ENCODE results near the gene L3MBTL4. TPM values are rescaled to one million over a fixed set of nuclear protein-coding genes. Genes with fewer than 3 reads are reported as not detected.

The L3MBTL4 gene
- total RNA-seq, 2 donors from 2014 or later, result 0.27 to 5.3 TPM

DNA sequence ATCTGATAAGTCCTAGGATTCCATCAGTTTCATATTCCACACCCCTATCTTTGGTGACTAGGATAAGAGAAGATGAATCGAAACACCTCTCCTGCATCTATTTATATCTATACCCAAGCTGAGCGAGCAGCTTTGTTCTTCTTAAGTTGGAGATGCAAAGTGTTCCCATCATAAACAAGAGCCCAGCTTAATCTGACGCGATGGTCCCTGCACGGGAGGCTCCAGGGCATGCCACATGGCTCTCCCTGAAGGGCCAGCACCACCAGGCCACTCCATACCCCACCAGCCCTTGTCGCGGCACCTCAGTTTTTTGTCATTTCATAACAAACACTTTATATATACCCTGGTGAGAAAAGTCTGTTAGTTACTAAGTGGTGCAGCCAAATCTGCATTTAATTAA lies 255.3 kb downstream of the L3MBTL4 start:
- Histone ChIP-seq H3K27me3 (replicated peaks; ENCODE audit: insufficient read depth) (no peaks in the 10 kb centered on the region), H3K4me1 (ENCODE audit: control insufficient read depth in 1 of 2, low read depth in 2 of 2) (no peaks in the 10 kb centered on the region), H3K4me3 (no peak overlapping the region), H3K9me3 (peaks cover 3% of the 10 kb centered on the region), H3K36me3 (no peaks in the 10 kb centered on the region), H3K27ac (no peak overlapping the region)
- ATAC-seq (ENCODE audit: insufficient number of reproducible peaks, low FRiP score, low read depth) (no peak), DNase-seq (ENCODE audit: low spot score) (no peak)
- TF ChIP-seq CTCF (IDR thresholded peaks at IDR 0.05), result no peak

- no peaks in the 10 kb centered on the region for H3K9me3 ChIP-seq
- DNase-seq (ENCODE audit: low spot score) (no peak), ATAC-seq (ENCODE audit: insufficient number of reproducible peaks, low FRiP score, low read depth) (no peak)
- no peaks in the 10 kb centered on the region for H3K27me3 ChIP-seq (replicated peaks; ENCODE audit: insufficient read depth)
- no peak for TF ChIP-seq CTCF (IDR thresholded peaks at IDR 0.05)
- no peaks in the 10 kb centered on the region for H3K36me3 ChIP-seq
- no peak overlapping the region for H3K27ac ChIP-seq
- no peaks in the 10 kb centered on the region for H3K4me1 ChIP-seq (ENCODE audit: control insufficient read depth in 1 of 2, low read depth in 2 of 2)
- H3K4me3 ChIP-seq, result no peak overlapping the region
Measured at GRCh38 chr18:6158958-6159357, 255.8 kb downstream of the L3MBTL4 start.

- H3K4me3 ChIP-seq, result no peak overlapping the region
- no peak overlapping the region for H3K27ac ChIP-seq
- H3K36me3 ChIP-seq, result no peaks in the 10 kb centered on the region
- no peak for ATAC-seq (ENCODE audit: insufficient number of reproducible peaks, low FRiP score, low read depth)
- no peaks in the 10 kb centered on the region for H3K4me1 ChIP-seq (ENCODE audit: control insufficient read depth in 1 of 2, low read depth in 2 of 2)
- no peak for DNase-seq (ENCODE audit: low spot score)
- no peaks in the 10 kb centered on the region for H3K9me3 ChIP-seq
- no peak for TF ChIP-seq CTCF (IDR thresholded peaks at IDR 0.05)
- no peaks in the 10 kb centered on the region for H3K27me3 ChIP-seq (replicated peaks; ENCODE audit: insufficient read depth)
Measured at GRCh38 chr18:6156446-6156845, 258.3 kb downstream of the L3MBTL4 start.

DNA sequence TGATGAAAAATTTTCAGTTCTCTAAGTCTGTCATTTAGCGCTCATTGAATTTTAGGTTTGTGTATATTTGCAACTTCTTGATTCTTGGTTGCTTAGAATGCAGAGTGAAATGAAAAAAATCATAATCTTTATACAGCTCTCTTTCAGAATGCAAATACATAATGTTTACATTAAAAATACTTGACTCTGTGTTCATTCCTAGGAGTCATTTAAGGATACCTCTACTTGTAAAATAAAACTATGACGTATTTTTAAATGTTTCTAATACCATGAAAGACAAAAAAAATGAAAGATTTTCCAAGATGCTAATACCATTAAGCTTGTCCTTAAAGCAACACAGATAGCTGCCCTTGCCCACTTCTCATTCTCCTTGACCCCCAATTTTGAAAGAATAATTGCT lies 259.0 kb downstream of the L3MBTL4 start:
- ATAC-seq (ENCODE audit: insufficient number of reproducible peaks, low FRiP score, low read depth) (no peak), DNase-seq (ENCODE audit: low spot score) (no peak)
- Histone ChIP-seq H3K27me3 (replicated peaks; ENCODE audit: insufficient read depth) (no peaks in the 10 kb centered on the region), H3K27ac (no peak overlapping the region), H3K4me1 (ENCODE audit: control insufficient read depth in 1 of 2, low read depth in 2 of 2) (no peaks in the 10 kb centered on the region), H3K36me3 (no peaks in the 10 kb centered on the region), H3K4me3 (no peak overlapping the region), H3K9me3 (no peaks in the 10 kb centered on the region)
- TF ChIP-seq CTCF (IDR thresholded peaks at IDR 0.05), result no peak

- H3K36me3 ChIP-seq, result no peaks in the 10 kb centered on the region
- DNase-seq (ENCODE audit: low spot score) (no peak), ATAC-seq (ENCODE audit: insufficient number of reproducible peaks, low FRiP score, low read depth) (no peak)
- no peaks in the 10 kb centered on the region for H3K9me3 ChIP-seq
- H3K4me1 ChIP-seq (ENCODE audit: control insufficient read depth in 1 of 2, low read depth in 2 of 2), result no peaks in the 10 kb centered on the region
- no peak overlapping the region for H3K27ac ChIP-seq
- TF ChIP-seq CTCF (IDR thresholded peaks at IDR 0.05), result no peak
- H3K27me3 ChIP-seq (replicated peaks; ENCODE audit: insufficient read depth), result no peaks in the 10 kb centered on the region
- H3K4me3 ChIP-seq, result no peak overlapping the region
Measured at GRCh38 chr18:6150430-6150829, 264.3 kb downstream of the L3MBTL4 start.
